Mucosa of stomach (tissue), 1 donor: ENCODE data around the gene LTA.

Source experiments
- H3K27me3 ChIP-seq: one replicate; pipeline ENCODE4 v1.7.0; 2013; ENCODE audit warnings: mild to moderate bottlenecking, low read length; ENCODE audit not compliant: control insufficient read depth, insufficient read depth
- H3K36me3 ChIP-seq: one replicate; pipeline ENCODE4 v1.7.0; 2013; ENCODE audit warnings: low read length; ENCODE audit not compliant: control insufficient read depth, insufficient read depth
- H3K4me1 ChIP-seq: one replicate; pipeline ENCODE4 v1.7.0; 2013; ENCODE audit warnings: mild to moderate bottlenecking, low read length; ENCODE audit not compliant: control insufficient read depth, insufficient read depth
- H3K4me3 ChIP-seq: one replicate; pipeline ENCODE4 v1.7.0; 2013; ENCODE audit warnings: low read length
- H3K9ac ChIP-seq: one replicate; pipeline ENCODE4 v1.7.0; 2013; ENCODE audit warnings: mild to moderate bottlenecking, low read length, moderate library complexity
- H3K9me3 ChIP-seq: one replicate; pipeline ENCODE4 v1.7.0; 2013; ENCODE audit warnings: mild to moderate bottlenecking, low read length, moderate library complexity; ENCODE audit not compliant: control insufficient read depth
- donor health status: Pancreatic carcinoma.

LTA gene

GRCh38 chr6:31615748-31616147 lies 43.7 kb downstream of the LTA start:
- H3K9ac ChIP-seq: no peak overlapping the region
- H3K9me3 ChIP-seq: no peaks in the 10 kb centered on the region
- H3K36me3 ChIP-seq: no peaks in the 10 kb centered on the region
- no peak overlapping the region for H3K4me3 ChIP-seq
- H3K4me1 ChIP-seq: no peaks in the 10 kb centered on the region
- H3K27me3 ChIP-seq: no peaks in the 10 kb centered on the region

GRCh38 chr6:31617010-31617409 lies 44.9 kb downstream of the LTA start:
- H3K4me3 ChIP-seq: no peak overlapping the region
- H3K36me3 ChIP-seq: no peaks in the 10 kb centered on the region
- H3K27me3 ChIP-seq: no peaks in the 10 kb centered on the region
- H3K9me3 ChIP-seq: no peaks in the 10 kb centered on the region
- no peak overlapping the region for H3K9ac ChIP-seq
- peaks cover 9% of the 10 kb centered on the region for H3K4me1 ChIP-seq

- Histone ChIP-seq H3K9ac (peak overlapping the region; percentile 77), H3K9me3 (no peaks in the 10 kb centered on the region), H3K27me3 (no peaks in the 10 kb centered on the region), H3K36me3 (peaks cover under 1% of the 10 kb centered on the region), H3K4me3 (peak overlapping the region; percentile 67), H3K4me1 (peaks cover 19% of the 10 kb centered on the region)
Measured at GRCh38 chr6:31619805-31620585, 47.9 kb downstream of the LTA start.

GRCh38 chr6:31620586-31621319 lies 48.7 kb downstream of the LTA start, which contains the start of gene PRRC2A:
Gene PRRC2A (plus strand): TSS chr6:31620715. CDS start chr6:31622790, 2,075 bp downstream.
- Histone ChIP-seq H3K9ac (peak within 1 kb of the TSS; percentile 98), H3K4me1 (peaks cover 19% of the 10 kb centered on the region), H3K36me3 (peaks cover 8% of the 10 kb centered on the region), H3K27me3 (no peaks in the 10 kb centered on the region), H3K9me3 (no peaks in the 10 kb centered on the region), H3K4me3 (peak within 1 kb of the TSS; percentile 82)

- peaks cover 19% of the 10 kb centered on the region for H3K4me1 ChIP-seq
Measured at GRCh38 chr6:31621320-31621939, 49.3 kb downstream of the LTA start.

GRCh38 chr6:31621991-31622390 lies 49.9 kb downstream of the LTA start:
- Histone ChIP-seq H3K9me3 (no peaks in the 10 kb centered on the region), H3K9ac (peak overlapping the region; percentile 98), H3K4me3 (peak overlapping the region; percentile 82), H3K27me3 (no peaks in the 10 kb centered on the region), H3K36me3 (peaks cover 13% of the 10 kb centered on the region), H3K4me1 (peaks cover 19% of the 10 kb centered on the region)

More at GRCh38 chr6:31621320-31621939, 49.3 kb downstream of the LTA start:
- H3K27me3 ChIP-seq: no peaks in the 10 kb centered on the region
- H3K9ac ChIP-seq: peak overlapping the region; percentile 98
- H3K9me3 ChIP-seq: no peaks in the 10 kb centered on the region
- peak overlapping the region; percentile 82 for H3K4me3 ChIP-seq
- H3K36me3 ChIP-seq: peaks cover 10% of the 10 kb centered on the region

GRCh38 chr6:31622684-31623091 lies 50.6 kb downstream of the LTA start:
- Histone ChIP-seq H3K36me3 (peaks cover 17% of the 10 kb centered on the region), H3K4me3 (no peak overlapping the region)

More at GRCh38 chr6:31622684-31623091, 50.6 kb downstream of the LTA start:
- H3K27me3 ChIP-seq: no peaks in the 10 kb centered on the region
- peaks cover 19% of the 10 kb centered on the region for H3K4me1 ChIP-seq
- H3K9ac ChIP-seq: peak overlapping the region; percentile 98
- H3K9me3 ChIP-seq: no peaks in the 10 kb centered on the region
